Testis (tissue), 2 donors: ENCODE data around the gene SUSD2.

Experiments used
- CTCF ChIP-seq, 3 experiments: fragments of 450-650 bp in 2 of 3; fragments of 200-600 bp in 1 of 3; sonication (generic) in 1 of 3; IDR thresholded peaks; one replicate each; pipeline ENCODE4 v1.5.1; 2016 to 2019; ENCODE audit warnings: antibody characterized with exemption in 3 of 3, mild to moderate bottlenecking in 2 of 3, moderate library complexity in 1 of 3
- POLR2A ChIP-seq: fragments of 450-650 bp; IDR thresholded peaks from one replicate; pipeline ENCODE4 v1.6.1; 2017; ENCODE audit warnings: antibody characterized with exemption, mild to moderate bottlenecking, moderate library complexity

GRCh38 chr22:24232725-24233124 lies 51.4 kb downstream of the SUSD2 start:
- TF ChIP-seq CTCF (IDR thresholded peaks at IDR 0.05) (no peak), POLR2A (no peak)
